Esophagus mucosa (tissue), 1 donor: ENCODE measurements around the gene NDUFS2. TPM values are rescaled to one million over a fixed set of nuclear protein-coding genes. Genes with fewer than 3 reads are reported as not detected.
A peak's percentile ranks its signal among the peaks of the same experiment; 100 is the strongest.

Source experiments
- ATAC-seq: fragments of 200-7000 bp; cut with Tn5 transposase; one replicate; pipeline ENCODE4 v1.9.1; 2020
- total RNA-seq: library from RNA; stranded (reverse); gene quantifications from one replicate; pipeline ENCODE4 v1.2.4, GENCODE V29; 2023
- donor health status: DM: yes; HTN: yes; CAD: no.

The NDUFS2 gene
- total RNA-seq, 1 donor from 2014 or later, result 56.4 TPM

- no peak for ATAC-seq
Measured at GRCh38 chr1:161196111-161196510, 6.1 kb upstream of the NDUFS2 start.

DNA sequence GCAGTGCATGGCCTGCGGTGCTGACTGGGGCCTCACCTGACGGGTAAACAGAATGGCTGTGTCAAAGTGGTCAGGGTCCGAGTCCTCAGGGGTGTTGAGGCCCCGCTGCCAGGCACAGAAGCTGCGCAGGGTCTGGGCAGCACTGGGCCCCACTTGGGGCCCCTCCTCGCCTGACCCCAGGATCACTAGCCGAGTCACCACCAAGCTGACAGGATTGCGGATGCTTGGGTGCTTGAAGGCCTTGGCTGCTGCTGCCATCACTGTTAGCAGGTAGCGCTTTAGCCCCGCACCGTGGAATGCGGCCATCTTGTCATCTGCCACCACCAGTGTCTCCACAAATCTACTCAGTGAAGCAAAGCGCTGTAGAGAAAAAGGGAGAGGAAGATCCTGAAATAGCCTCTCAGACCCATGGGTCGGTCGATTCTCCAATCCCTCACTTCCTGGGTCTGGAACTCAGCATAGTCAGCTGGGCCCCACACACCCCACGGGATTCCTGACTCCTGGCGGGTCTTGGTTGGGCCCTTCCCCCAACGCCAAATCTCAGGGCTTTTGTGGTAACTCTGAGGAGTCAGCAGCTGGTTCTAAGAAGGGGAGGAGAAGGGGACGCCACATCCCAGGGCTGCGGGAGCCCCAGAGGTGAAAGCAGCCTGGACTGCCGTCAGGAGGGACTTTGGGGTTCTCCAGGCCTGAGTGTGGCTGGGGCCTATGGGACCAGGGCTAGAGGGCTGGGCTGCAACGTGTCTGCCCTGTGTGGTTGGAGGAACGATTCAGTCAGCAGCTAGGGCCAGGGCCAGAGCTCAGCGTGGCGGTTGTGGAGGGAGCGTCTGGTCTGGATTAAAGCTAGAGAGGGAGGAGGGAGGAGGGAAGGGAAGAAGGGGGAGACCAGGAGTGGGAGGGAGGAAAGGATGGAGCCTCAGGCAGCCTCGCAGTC, 5.4 kb upstream of the NDUFS2 start:
- ATAC-seq, result no peak

DNA sequence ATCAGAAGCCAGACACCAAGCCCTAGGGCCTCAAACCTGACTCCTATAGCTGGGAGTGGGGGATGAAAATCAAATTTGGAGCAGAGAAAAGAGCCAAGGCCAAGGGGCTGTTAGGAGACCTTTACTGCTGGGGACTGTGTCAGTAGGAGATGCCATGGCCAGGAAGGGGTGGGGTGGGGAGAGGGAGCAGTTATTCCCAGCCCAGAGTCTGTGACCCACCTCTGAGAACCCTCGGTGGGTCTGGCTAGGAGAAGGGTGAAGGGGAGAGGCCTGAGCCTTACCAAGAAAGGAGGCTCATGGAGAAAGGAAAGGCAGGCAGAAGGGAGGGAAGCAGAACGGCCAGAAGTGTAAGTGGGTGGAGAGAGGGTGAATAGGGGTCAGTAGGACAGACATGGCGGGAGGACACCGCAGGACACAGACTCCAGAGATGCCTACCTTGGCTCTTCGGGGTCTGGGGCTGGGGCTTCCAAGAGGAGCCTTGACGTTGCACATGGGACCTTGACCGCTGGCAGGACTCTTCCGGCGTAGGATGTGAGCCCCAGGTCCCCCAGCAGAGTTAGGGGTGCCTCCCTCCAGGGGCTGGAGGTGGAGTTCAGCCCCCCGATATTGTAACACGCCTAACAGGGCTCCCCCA, 4.5 kb upstream of the NDUFS2 start:
- ATAC-seq, result no peak

DNA sequence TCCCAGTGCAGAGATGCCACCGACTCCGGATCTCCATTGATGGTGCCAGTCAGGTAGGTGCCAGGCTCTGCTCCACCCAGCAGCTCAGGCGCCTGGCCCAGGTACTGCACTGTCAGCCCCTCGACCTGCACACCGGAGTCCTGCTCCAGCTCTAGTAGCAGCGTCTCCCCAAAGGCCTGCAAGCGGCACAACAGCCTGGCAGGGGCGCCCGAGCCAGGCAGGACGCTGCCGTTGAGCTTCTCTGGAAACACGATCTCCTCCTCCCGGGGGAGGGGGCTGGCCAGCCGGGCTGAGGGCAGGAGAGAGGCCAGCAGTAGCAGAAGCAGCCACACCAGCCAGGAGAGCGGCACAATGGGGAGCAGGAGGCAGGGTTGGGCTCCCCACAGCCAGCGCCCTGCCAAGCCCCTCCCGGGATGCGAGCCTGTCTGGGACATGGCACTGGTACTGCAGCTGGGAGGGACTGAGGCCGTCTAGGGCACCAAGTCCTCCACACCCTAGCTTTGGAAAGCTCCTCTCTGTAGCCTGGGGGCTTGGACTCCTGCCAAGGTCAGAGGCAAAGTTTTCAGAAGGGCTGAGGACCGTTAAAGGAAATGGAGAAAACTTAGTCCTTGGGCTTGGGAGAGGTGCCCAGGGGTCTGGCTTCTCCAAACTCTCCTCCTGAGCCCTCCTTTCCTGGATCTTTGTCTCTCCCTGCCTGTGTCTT, 3.8 kb upstream of the NDUFS2 start:
- peak; percentile 70 for ATAC-seq

DNA sequence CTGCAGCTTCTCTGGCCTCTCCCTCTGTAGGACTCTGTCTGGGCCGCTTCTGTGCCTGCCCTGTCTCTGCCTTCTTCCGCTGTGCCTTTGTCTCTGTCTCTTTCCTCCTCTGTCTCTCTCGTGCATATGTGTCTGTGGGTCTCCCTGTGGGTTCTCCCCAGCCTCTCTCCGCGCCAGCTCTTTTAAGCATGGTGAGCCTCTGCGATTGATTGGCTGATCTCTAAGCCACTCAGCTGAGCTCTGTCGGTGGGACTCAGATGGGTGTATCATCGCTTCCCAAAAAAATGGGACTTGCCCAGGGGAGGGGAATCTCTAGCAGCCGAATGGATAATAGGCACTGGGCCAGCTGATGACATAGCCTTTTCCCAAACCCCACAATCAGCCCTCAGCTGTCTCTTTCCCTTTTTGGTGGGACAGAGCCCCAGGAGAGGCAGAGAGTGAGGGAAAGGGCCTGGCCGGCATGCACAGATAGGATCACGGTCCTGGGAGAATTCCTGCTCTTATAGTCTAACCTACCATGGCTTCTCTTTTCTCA, 3.2 kb upstream of the NDUFS2 start, which contains the start of gene ADAMTS4:
Gene ADAMTS4 (minus strand): TSS at position 158 of the 535 bp plus-strand sequence. CDS start 427 bp downstream, outside the sequence.
- no peak for ATAC-seq

GRCh38 chr1:161199506-161200139, 2.5 kb upstream of the NDUFS2 start:
- ATAC-seq, result no peak

GRCh38 chr1:161200421-161200991, 1.7 kb upstream of the NDUFS2 start:
- no peak for ATAC-seq

DNA sequence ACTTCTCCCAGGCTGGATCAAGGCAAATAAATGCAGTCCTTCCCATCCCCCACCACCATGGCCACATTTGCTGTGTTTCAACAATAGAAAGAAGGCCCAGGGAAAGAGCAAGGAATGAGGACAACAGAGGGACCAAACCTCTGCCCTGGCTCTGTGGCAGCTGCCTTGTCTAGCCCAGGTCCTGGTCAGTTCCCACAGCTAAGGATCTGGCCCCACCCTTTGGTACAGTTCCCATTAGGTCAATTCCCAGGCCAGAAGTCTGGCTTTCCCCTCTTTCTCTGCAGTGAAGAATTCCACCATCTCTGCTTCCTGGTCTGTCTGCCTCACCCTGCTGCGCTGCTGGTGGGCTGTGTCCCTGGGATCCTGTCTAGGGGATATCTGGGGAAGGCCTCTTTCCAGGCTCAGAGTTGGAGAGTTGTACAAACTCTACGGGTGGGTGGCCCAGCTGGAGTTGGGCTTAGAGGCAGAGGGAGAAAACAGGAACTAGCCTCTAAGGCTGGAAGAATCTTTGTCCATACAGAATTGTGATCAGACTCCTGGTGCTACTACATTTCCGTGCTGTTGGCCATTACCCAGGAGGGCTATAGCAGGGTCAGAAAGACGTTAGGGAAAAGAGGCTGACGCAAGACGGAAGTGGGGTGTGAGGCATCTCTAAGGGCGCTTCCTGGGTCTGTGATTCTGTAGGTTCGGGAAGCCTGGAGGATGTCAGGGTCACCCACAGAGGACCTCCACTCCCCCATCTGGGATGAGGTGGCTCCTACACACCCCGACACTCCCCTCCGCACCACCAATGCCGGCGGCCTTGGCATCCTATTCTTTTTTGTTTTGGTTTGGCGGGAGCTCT, 953 bp upstream of the NDUFS2 start:
- ATAC-seq, result peak; percentile 27

GRCh38 chr1:161206411-161207140, 4.4 kb downstream of the NDUFS2 start:
- ATAC-seq, result no peak

DNA sequence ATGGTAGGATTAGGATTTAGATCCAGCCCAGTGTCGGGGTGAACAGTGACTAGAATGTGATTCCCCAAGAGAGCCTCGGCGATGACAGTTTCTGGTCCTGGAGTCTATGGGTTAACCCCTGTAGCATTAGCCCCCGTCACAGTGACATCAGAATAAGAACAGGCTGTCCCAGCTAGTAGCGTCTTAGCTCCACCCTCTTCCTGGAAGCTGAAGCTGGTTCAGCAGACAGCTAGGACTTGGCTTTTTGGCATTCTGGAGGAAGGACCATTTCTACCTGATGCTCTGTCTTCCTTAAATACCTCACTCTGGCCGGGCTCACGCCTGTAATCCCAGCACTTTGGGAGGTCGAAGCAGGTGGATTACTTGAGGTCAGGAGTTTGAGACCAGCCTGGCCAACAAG, 5.0 kb downstream of the NDUFS2 start:
- ATAC-seq, result no peak

GRCh38 chr1:161209790-161210409, 7.7 kb downstream of the NDUFS2 start:
- ATAC-seq, result peak; percentile 82

DNA sequence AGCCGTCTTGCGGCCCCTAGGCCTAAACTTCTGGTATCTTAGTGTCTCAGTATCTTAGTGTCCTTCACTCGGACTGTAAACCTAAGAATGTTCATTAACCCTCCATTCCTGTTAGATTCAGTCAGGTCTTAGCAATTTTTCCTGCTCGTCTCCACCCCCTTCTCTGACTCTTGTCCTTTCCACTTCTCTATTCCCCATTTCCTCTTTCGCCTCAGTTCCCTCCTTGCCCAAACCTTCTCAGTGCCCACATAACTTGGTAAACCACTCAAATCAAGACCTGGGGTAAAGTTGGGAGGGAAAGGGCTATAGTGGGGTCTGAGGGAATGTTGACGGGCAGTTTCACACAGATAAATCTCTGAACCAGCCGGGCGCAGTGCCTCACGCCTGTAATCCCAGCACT, 12.2 kb downstream of the NDUFS2 start:
- no peak for ATAC-seq

DNA sequence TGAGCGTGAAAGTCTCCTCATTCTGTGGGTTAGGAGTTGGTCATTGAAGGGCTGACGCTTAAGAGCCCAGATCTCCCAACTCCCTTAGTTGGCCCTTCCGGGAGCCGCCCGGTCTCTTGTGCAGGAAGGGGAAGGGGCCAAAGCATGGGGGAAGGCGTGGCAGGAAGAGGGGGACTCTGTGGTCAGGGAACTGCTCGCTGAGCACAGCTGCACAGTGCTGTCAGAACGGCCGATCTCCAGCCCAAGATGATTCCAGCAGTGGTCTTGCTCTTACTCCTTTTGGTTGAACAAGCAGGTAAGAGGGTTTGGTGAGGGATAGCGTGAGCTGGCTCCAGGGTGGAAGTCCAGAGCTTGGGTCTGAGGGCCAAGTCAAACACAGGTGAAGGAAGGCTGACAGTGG, 12.9 kb downstream of the NDUFS2 start, which contains the start of gene FCER1G:
Gene FCER1G (plus strand): TSS at position 220 of the 400 bp plus-strand sequence. CDS start 27 bp downstream, at position 247.
- no peak for ATAC-seq

- peak; percentile 16 for ATAC-seq
Measured at GRCh38 chr1:161216945-161217712, 15.0 kb downstream of the NDUFS2 start.

- ATAC-seq, result peak; percentile 12
Measured at GRCh38 chr1:161217831-161218230, 15.7 kb downstream of the NDUFS2 start.

GRCh38 chr1:161218301-161219077, 16.3 kb downstream of the NDUFS2 start:
- ATAC-seq, result no peak

DNA sequence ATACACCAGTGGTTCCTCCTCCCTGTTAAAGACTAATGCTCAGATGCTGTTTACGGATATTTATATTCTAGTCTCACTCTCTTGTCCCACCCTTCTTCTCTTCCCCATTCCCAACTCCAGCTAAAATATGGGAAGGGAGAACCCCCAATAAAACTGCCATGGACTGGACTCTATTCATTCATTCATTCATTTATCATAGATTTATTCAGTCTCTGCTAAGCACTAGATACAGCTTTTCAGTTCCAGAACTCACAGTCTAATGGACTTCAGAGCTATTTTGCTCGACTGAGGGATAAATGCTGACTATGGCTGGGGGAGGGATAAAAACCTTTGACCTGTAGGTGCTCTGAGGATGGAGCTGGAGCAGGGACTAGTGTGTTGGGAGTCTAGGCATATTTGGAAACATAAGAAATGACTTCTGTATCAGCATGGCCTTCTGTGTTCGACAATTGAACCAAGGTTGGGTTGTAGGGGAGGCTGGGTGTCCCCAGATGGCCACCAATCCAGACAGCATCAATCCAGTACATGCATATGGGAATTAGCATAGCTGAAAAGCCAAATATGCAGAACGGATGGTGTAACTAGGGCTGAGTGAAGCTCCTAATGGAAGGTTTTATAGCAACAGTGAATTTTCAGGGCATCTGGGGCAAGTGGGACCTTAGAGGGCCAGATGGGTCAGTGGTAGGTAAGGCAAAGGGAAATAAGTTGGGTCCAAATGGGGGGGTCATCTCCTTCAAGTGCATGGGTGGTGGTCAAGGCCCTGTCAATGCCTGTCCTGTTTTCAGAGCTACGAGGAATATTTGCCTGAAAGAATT, 17.1 kb downstream of the NDUFS2 start:
- no peak for ATAC-seq
